WTC11 (cell line): ENCODE results near the gene PDE4B.

Experiments
- ATF1 ChIP-seq: sonication (generic); formaldehyde crosslinking; IDR thresholded peaks from 2 replicates; pipeline ENCODE4 v1.8.1; 2023; ENCODE audit warnings: mild to moderate bottlenecking, moderate library complexity, missing genetic modification reagents
- ATF3 ChIP-seq: sonication (generic); formaldehyde crosslinking; conservative IDR thresholded peaks from 2 replicates; pipeline ENCODE4 v1.8.1; 2022; ENCODE audit warnings: mild to moderate bottlenecking, missing genetic modification reagents
- CBFB ChIP-seq: sonication (generic); formaldehyde crosslinking; IDR thresholded peaks from 2 replicates; pipeline ENCODE4 v1.8.1; 2022; ENCODE audit warnings: mild to moderate bottlenecking, low read depth, missing genetic modification reagents
- CTCF ChIP-seq: fragments of 200-600 bp; IDR thresholded peaks from 2 replicates; pipeline ENCODE4 v1.8.0; 2022; ENCODE audit warnings: antibody characterized with exemption
- E2F5 ChIP-seq: sonication (generic); formaldehyde crosslinking; IDR thresholded peaks from 2 replicates; pipeline ENCODE4 v1.8.1; 2022; ENCODE audit warnings: mild to moderate bottlenecking, moderate library complexity, missing genetic modification reagents
- ERG ChIP-seq: fragments of 250-450 bp; sonication (Bioruptor Pico); IDR thresholded peaks from 2 replicates; pipeline ENCODE4 v1.8.0; 2021; ENCODE audit warnings: mild to moderate bottlenecking
- IRF1 ChIP-seq: sonication (generic); formaldehyde crosslinking; IDR thresholded peaks from 2 replicates; pipeline ENCODE4 v1.8.0; 2023; ENCODE audit warnings: missing genetic modification reagents
- JUN ChIP-seq: sonication (generic); formaldehyde crosslinking; IDR thresholded peaks from 2 replicates; pipeline ENCODE4 v1.8.0; 2023; ENCODE audit warnings: mild to moderate bottlenecking, missing genetic modification reagents
- MAX ChIP-seq: sonication (generic); formaldehyde crosslinking; IDR thresholded peaks from 2 replicates; pipeline ENCODE4 v1.8.0; 2022; ENCODE audit warnings: mild to moderate bottlenecking, missing genetic modification reagents
- NR2C2 ChIP-seq: sonication (generic); formaldehyde crosslinking; IDR thresholded peaks from 2 replicates; pipeline ENCODE4 v1.8.0; 2022; ENCODE audit warnings: mild to moderate bottlenecking, missing genetic modification reagents
- PRDM15 ChIP-seq: sonication (generic); formaldehyde crosslinking; IDR thresholded peaks from 2 replicates; pipeline ENCODE4 v1.8.0; 2022; ENCODE audit warnings: missing genetic modification reagents
- STAT6 ChIP-seq: sonication (generic); formaldehyde crosslinking; conservative IDR thresholded peaks from 2 replicates; pipeline ENCODE4 v1.8.1; 2023; ENCODE audit warnings: mild to moderate bottlenecking, low read depth, missing genetic modification reagents, moderate library complexity
- TEAD4 ChIP-seq: sonication (generic); formaldehyde crosslinking; IDR thresholded peaks from 2 replicates; pipeline ENCODE4 v1.8.0; 2022; ENCODE audit warnings: mild to moderate bottlenecking, missing genetic modification reagents
- USF2 ChIP-seq: sonication (generic); formaldehyde crosslinking; IDR thresholded peaks from 2 replicates; pipeline ENCODE4 v1.8.1; 2023; ENCODE audit warnings: mild to moderate bottlenecking, missing genetic modification reagents, moderate library complexity

GRCh38 chr1:66254785-66255184 lies 462.1 kb downstream of the PDE4B start:
- TF ChIP-seq STAT6 (no peak), MAX (CRISPR knock-in tag) (no peak), E2F5 (CRISPR knock-in tag) (no peak), CTCF (no peak), ERG (CRISPR knock-in tag) (no peak), USF2 (CRISPR knock-in tag) (no peak), PRDM15 (CRISPR knock-in tag) (no peak), TEAD4 (CRISPR knock-in tag) (no peak), NR2C2 (no peak), CBFB (CRISPR knock-in tag) (no peak), JUN (CRISPR knock-in tag) (no peak), ATF1 (CRISPR knock-in tag) (no peak), ATF3 (CRISPR knock-in tag) (no peak), IRF1 (CRISPR knock-in tag) (no peak)
